GM21360 (cell line): ENCODE measurements around the gene ZNF385B.
"Not testable (repeated sequence)": the region's sequence is repeated elsewhere in the genome, so short reads cannot be mapped to it uniquely, and the experiment has no call there.

ENCODE experiments used
- ATAC-seq: cut with Tn5 transposase; IDR thresholded peaks from one replicate; pipeline ENCODE4 v1.9.1; 2021; ENCODE audit warnings: mild to moderate bottlenecking, moderate library complexity; ENCODE audit not compliant: unreplicated experiment

Gene ZNF385B

DNA sequence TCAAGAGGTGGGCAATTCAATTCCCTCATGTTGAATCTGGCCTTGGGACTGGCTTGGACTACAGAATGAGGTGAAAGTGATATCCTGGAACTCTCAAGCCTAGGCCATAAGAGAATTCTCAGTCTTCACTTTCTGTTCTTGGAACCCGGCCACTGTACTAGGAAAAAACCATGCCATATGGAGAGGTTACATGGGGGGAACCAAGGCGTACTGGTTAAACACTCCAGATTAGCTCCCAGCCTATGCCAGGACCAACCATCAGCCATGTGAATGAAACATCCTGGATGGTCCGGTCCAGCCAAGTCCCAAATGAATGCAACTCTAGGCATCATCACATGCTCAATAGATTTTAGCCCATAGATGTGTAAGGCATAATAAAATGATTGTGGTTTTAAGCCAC is 56.4 kb downstream of the ZNF385B start:
- no peak for ATAC-seq

DNA sequence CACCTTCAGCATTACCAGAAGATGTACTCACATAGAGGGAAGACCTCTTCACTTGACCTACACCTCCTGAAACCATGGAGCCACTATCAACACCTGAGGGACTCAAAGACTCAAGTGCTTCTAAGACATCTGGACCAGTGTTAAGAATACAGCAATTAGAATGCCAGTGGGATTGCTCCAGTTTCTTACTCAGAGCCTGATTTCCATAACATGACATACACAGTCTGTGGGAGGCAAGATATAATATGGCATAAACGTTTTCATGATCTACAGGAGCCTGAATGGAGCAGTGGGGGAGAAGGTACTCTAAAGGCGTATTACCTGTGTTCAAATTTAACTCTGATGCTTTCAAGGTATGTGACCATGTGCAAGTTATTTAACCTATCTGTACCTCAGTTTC is 57.2 kb downstream of the ZNF385B start:
- no peak for ATAC-seq

DNA sequence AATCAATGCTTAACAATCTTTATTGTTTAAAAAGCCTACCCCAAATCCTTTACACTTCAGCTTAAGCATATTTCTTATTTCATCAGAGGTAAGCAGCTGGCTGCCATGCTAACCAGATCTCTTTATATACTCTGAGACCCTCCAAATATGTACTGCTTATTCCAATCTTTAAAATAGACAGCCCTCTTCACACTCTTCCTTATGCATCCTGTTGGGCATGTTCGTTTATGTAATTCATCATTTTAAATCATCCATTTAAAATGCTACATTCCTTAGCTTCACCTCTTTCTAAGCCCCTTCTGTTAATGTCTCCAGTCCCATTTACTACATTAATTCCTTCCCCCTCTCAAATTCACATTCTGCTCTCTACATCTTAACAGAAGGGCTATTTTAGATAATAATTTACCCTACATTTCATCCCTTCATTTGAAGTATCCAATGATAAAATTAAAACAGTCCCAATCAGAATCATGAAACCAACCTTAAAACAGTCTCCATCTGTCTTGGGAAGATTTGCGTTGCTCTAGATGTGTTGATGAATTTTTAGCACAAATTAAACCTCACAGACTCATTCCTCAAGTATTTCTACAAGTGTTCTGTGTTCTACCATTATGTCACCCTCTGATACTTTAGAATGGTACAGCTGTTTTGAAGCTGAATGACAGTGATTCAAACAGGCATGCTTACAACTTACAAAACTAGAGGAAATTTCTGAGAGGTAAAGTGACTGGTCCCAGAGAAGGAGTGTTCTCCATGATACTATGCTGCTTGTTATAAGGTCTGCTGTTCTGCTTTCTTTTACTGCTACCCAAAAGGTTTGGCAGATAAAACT is 59.1 kb downstream of the ZNF385B start:
- no peak for ATAC-seq

DNA sequence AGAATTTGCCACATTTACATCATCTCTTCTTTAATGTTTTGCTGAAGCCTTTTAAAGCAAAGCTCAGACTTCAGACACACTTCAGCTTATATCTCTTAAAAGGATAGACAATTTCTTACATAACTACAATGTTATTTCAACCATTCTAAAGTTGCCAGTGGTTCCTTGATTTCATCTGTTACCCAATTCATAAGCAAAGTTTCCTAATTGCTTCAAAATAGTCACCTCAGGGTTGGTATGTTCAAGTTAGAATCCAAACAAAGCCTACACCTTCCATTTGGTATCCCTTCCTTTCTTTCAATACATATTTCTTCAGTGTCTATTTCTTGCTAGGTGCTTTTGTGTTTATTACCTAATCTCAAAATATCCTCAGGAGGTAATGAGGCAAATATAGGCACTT is 60.6 kb downstream of the ZNF385B start:
- no peak for ATAC-seq

DNA sequence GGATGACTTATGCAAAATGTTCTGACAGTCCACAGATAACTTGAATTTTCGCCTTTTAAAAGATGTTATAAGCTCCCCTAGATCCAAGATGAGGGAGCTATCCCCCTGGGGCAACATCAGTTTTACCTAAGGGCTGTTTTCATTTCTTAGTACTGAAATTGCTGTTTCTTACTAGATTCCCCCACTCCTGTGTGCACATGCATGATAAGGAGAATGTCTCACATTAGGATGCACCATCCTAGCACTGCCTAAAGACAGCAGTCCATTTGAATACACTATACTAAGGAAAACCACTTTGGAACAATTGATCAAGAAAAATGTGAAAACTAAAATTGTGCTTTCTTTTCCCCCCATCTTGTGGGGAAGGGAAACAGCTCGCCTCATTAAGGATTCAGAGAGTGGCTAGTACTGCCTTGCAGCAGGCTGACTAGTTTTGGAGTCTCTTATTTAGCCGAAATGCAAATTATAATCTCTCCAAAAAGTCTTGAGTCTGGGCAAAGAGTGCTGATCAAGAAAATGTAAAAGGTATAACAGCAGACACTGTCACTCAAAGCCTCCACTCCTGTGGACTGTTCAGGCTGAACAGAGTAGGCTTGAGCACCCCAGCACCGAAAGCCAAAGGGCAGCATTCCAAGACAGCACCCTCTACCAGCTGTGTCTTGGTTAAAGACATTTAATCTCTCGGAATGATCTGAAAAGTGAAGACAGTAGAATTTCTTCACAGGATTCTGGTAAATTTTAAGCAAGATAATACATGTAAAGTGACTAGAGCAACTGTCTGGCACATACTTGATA is 65.0 kb downstream of the ZNF385B start:
- no peak for ATAC-seq

DNA sequence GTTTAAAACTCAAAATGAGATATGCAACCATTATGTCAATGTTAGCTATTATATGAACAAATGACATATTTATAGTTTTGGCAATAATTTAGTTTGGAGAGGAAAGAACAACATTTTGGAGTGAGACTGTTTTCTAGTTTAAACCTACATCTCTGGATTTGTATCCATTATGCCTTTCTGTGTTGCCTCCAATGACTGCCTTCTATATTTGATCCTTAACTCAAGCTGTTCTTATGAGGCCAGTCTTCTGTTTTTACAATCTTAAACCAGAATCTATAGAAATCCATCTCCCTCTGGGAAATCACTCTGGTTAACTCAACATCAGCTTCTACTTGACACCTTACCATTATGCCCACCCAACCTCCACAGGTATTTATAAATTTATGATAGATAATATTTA is 67.5 kb downstream of the ZNF385B start:
- ATAC-seq: no peak

DNA sequence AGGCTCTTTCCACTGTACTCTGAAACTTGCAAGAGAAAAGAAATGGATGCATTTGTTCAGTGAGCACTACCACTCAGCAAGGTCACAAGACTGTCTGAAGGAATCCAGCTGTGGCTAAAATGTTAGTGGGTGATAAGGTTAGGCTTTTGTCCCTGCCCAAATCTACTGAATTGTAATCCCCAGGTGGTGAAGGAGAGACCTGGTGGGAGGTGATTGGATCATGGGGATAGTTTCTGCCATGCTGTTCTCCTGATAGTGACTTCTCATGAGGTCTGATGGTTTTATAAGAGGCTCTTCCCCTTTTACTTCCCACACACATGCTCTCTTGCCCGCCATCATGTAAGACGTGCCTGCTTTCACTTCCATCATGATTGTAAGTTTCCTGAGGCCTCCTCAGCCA is 68.2 kb downstream of the ZNF385B start:
- no peak for ATAC-seq

DNA sequence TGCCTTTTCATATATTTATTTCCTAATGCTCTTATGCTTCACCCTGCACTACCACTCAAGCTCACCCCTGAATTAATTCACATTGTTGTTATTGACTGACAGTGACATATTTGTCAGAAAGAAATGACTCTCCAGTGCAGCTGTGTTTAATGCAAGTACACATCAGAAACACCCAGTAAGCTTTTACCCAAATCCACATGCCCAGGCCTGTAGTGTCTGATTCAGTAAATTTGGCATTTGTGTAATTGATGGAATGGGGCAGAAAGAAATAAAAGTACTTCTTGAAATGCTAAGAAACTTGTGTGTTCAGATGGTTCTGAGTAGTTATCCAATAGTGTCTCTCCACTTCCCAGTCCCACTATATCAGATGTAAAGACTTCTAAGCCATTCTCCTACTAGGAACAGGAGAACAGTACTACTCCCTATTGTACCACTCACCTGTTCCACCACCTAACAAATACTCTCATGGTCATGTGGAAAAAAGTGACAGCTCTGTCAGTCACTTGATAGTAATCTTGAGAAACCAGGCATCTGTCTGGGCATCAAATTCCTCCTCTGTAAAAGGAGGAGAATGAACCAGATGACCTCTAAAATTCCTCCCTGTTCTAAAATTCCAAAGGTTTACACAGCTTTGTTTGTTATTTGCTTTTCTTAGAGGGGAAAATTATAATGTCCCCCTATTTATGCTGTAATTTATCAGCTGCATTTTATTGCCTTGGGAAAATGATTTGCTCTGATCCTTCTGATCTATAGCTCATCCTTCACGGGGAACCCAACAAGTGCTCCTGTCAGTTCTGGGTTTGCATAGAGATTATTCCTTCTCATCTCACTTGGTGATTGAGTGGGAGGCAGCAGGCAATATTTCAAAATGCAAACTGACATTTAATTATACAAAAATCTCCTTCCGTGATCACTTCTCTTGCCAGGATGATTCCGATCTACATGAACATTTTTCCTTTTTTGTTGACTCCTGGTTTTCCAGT is 70.9 kb downstream of the ZNF385B start:
- no peak for ATAC-seq

DNA sequence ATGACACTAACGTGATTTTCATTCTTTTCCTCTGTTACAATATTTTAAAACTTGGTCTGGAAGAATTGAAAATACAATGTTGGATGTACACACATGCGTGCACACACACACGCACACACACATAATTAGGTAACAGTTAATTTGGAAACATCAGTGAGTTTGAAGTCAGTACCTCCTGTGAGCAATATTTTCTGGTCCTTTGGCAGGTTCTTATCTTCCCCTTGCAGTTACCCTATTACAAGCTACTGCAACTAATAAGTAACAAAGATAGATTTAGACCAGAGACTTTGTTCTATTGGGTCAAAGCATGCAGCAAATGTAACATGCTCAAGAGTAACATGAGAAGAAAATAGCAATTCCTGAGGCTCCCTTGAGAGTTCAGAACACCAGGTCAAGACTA is 73.3 kb downstream of the ZNF385B start:
- no peak for ATAC-seq

DNA sequence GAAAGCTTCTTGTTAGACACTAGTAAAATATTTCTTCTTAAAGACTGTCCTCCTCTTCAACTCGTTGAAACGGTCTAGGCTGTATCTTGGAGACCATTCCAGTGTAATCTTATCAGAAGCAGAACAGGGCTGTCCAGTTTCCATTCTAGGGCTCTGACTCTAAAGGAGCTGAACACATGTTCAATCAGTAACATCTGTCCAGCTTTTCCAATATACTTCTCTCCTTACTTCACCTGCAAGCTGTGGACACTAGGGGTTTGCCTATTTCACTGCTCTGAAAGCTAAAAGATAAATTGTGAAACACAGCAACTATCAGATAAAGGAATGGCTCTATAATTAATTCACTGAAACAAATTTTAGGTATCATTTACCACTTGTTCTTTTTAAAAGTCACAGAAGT is 73.8 kb downstream of the ZNF385B start:
- no peak for ATAC-seq

DNA sequence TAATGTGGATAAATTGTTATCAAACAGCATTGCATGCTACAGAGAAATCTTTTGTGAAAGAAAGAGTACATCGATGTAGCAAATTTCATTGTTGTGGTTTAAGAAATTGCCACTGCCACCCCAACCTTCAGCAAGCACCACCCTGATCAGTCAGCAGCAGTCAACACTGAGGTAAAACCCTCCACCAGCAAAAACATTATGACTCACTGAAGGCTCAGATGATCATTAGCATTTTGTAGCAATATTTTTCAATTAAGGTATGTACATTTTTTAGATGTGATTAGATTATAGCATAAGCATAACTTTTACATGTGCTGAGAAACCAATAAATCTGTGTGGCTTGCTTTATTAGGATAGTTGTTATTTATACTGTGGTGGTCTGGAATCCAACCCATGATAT is 75.5 kb downstream of the ZNF385B start:
- no peak for ATAC-seq

DNA sequence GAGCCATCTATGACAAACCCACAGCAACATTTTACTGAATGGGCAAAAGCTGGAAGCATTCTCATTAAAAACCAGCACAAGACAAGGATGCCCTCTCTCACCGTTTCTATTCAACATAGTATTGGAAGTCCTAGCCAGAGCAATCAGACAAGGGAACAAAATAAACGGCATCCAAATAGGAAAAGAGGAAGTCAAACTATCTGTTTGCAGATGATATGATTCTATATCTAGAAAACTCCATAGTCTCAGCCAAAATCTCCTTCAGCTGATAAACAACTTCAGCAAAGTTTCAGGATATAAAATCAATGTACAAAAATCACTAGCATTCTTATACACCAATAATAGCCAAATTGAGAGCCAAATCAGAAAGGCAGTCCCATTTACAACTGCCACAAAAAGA is 79.1 kb downstream of the ZNF385B start:
- not testable (repeated sequence) for ATAC-seq

DNA sequence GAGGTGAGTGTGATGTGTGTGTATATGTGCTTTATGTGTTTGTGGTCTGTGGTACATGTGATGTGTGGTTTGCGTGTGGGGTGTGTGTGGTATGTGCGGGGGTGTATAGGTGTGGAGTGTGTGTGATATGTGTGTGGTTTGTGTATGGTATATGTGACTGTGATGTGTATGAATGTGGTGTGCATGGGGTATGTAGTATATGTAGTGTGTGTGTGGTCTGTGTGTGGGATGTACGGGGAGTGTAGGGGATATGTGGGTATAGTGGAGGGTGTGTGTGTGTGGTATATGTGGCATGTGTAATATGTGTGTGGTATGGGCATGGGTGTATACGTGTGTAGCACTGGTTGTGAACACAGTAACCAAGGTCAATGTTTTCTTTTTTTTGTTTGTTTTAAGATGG is 87.4 kb downstream of the ZNF385B start:
- ATAC-seq: no peak

DNA sequence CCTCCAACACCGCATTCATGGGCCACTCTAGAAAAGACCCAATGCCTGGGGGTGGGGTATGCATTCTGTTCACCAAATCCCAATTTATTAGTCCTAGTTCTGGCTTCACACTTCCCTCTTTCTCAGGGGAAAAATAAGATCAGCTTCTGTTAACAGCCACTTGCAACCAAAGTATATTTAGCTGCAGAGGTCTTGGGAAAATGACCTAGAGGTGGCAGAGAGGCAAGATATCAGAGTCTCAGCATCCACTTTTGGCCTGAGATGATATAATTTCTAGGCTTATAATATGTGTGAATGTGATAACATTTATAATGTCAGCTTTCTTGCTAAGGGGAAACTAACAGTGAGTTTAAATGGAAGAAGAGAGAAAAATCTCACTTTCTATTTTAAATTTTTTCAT is 89.1 kb downstream of the ZNF385B start:
- no peak for ATAC-seq

DNA sequence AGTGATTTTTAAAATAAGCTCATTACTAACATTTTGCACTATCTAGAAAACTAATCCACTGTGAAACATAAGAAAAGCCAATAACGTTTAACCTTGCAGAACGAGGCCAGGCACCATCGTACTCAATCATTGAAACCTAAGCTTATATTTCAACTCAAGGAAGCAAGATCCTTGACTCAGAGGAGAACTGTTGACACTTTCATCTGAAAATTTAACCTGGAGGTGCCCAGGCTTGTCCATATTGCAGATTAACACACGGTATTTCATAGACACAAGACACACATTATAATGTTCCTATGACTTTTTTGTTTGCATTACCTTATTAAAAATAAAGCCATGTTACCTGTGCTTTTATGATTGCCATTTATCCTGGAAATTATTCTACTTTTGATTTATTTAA is 89.6 kb downstream of the ZNF385B start:
- ATAC-seq: no peak

DNA sequence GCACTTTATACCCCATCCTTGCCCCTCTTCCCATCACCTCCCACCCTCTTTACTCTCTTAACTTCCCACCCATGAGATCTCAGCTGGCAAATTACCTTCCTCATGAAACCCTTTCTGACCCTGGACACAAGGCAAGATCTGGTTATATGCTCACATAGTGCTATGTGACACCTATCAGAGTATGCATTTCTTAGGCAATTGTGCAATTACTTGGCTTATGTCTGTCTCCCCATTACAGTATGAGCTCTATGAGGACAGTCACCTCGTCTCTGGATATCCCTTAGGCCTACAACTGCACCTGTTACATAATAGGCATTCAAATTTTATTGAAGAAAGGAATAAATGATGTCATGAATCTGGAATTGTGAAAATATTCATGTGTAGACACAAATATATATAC is 91.4 kb downstream of the ZNF385B start:
- no peak for ATAC-seq

DNA sequence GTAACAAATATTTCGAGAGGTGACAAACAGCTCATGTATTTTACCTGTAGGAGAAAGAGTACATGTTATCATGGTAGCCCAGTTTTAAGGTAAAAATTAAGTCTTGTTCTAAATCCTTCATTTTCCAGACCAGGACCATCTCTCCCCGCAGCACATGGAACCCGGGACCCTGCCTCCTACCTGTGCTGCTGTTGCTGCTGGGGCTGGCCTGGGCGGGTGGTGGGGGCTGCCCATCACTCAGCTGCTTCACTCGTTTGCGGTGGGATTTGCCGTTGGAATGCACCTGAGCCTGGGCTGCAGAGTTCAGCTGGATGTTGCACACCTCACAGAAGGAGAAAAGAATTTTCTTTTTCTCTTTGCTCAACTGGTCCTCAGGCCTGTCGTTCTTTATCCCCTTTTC is 92.1 kb downstream of the ZNF385B start:
- no peak for ATAC-seq

DNA sequence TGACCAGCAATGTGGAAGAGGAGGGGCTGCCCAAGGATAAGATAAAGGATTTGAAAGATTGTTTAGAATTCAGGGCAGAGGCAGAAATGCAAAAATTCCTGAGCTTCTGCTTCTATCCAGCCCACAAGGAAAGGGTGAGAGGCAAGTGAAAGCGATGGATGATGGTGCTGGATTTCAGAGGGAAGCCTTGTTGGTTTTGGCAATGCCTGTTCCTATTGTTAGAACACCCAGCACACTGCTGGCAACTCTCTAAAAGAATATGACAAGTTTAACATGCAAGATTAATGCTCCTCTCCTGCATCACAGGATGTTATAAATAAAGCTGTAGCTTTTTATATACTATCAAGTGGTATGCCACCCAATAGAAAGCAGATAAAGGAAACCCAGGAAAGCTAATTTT is 92.6 kb downstream of the ZNF385B start:
- ATAC-seq: no peak

DNA sequence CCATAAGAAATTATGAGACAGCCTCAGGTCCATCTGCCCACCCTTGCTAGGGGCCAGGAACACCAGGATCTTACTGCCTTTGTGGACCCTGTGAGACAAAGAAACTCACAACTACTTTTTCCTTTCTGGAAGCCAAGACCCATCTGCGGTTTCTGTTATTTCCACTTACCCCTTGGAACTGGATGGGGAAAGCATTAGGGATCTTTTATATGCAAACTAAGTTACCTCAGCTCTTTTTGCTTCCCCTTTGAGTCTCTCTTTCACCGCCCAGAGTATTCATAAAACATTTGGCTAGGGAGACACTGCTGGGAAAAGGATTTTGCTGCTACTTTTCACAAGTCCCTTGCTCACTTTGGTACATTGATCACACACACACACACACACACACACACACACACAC is 95.7 kb downstream of the ZNF385B start:
- ATAC-seq: no peak

DNA sequence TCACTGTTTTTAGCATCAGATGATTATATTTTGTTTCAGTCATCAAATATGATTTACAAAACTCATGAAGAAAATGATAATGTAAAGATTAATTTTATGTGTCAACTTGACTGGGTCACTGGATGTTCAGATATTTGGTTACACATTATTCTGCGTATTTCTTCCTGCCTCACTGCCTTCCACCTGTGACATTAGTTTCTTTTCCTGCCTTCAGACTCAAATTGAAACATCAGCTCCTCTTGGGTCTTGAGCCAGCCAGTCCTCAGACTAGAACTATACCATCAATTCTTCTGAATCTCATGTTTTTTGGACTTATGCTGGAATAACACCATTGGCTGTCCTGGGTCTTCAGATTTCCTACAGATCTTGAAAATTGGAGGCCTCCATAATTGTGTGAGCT is 96.7 kb downstream of the ZNF385B start:
- no peak for ATAC-seq

DNA sequence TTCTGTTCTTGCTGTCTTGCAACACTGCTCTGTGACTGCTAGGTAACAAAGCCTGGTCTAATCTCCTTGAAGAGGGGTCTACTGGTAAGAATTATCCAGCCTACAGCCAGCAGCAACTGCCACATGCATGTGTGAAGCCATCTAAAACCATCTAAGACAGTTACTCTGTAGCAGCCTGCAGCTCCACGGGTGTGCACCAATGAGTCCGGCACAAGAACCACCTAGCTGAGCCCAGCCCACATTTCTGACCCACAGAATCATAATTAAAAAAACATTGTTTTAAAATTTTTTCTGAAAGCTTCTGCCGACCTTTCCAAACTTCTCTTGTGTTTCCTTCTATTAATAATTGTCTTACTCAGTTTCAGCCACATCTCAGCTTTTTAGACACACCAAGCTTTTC is 102.8 kb downstream of the ZNF385B start:
- ATAC-seq: no peak
